Uterus (tissue), 4 donors: ENCODE results near the gene NLN. TPM values are rescaled to one million over a fixed set of nuclear protein-coding genes. Genes with fewer than 3 reads are reported as not detected.

ENCODE experiments used
- DNase-seq, 2 donors: peaks; one replicate each; pipeline ENCODE4 v3.0.0-alpha.2; 2019 to 2020
- H3K27ac ChIP-seq, 2 donors: fragments of 200-600 bp; sonication (generic); 1 replicate in 1 of 2; 2 replicates in 1 of 2; pipeline ENCODE4 v1.5.1; 2016 to 2018
- H3K27me3 ChIP-seq, 2 donors: fragments of 200-600 bp; sonication (generic); one replicate each; pipeline ENCODE4 v1.5.1; 2018 to 2019; ENCODE audit warnings: control low read depth in 1 of 2
- H3K36me3 ChIP-seq, 2 donors: fragments of 200-600 bp; sonication (generic); one replicate each; pipeline ENCODE4 v1.5.1; 2019; ENCODE audit warnings: control low read depth in 1 of 2
- H3K4me1 ChIP-seq, 2 donors: fragments of 200-600 bp; sonication (generic); one replicate each; pipeline ENCODE4 v1.5.1; 2018 to 2019; ENCODE audit warnings: control low read depth in 1 of 2
- H3K4me3 ChIP-seq, 2 donors: fragments of 200-600 bp; sonication (generic); 1 replicate in 1 of 2; 2 replicates in 1 of 2; pipeline ENCODE4 v1.5.1; 2018 to 2019; ENCODE audit warnings: mild to moderate bottlenecking in 1 of 2
- H3K9me3 ChIP-seq, 2 donors: fragments of 200-600 bp; sonication (generic); one replicate each; pipeline ENCODE4 v1.5.1; 2019; ENCODE audit warnings: control low read depth in 1 of 2
- CTCF ChIP-seq, 4 experiments: fragments of 200-600 bp in 2 of 4; fragments of 450-650 bp in 2 of 4; sonication (generic) in 2 of 4; IDR thresholded peaks; one replicate each; pipeline ENCODE4 v1.5.1; 2016 to 2019; ENCODE audit warnings: antibody characterized with exemption in 4 of 4, mild to moderate bottlenecking in 2 of 4, moderate library complexity in 1 of 4
- POLR2A ChIP-seq, 2 donors: fragments of 450-650 bp; IDR thresholded peaks; one replicate each; pipeline ENCODE4 v1.6.1; 2016; ENCODE audit warnings: antibody characterized with exemption in 2 of 2, mild to moderate bottlenecking in 1 of 2, moderate library complexity in 1 of 2
- intact Hi-C: fragments of 100-400 bp; cut with DNase I; formaldehyde crosslinking; loops from one replicate; pipeline ENCODE4 v1.15.1; 2023; ENCODE audit warnings: low total_unique reads
- total RNA-seq, 4 donors: library from RNA; depleted of rRNA in 3 of 4; stranded (reverse); fragments of >200 nt in 3 of 4; gene quantifications; one replicate each; pipeline versions ENCODE4 v1.1.0 to v1.2.4, GENCODE V29; 2014 to 2023
- donor health status: DM: yes; HTN: yes; CAD: no.

NLN gene
- total RNA-seq, 4 donors from 2014 or later: 4.4 to 34.9 (median 9.8) TPM

GRCh38 chr5:65823204-65823603 is 101.2 kb downstream of the NLN start:
- no peak overlapping the region for H3K4me3 ChIP-seq
- TF ChIP-seq CTCF (IDR thresholded peaks at IDR 0.05): no peak
- TF ChIP-seq POLR2A (IDR thresholded peaks at IDR 0.05): no peak
- intact Hi-C loops: no loop called here
- H3K27me3 ChIP-seq: no peaks in the 10 kb centered on the region
- no peak overlapping the region for H3K27ac ChIP-seq
- DNase-seq: no peak
- H3K36me3 ChIP-seq: no peaks in the 10 kb centered on the region
- no peaks in the 10 kb centered on the region for H3K4me1 ChIP-seq
- no peaks in the 10 kb centered on the region for H3K9me3 ChIP-seq

DNA sequence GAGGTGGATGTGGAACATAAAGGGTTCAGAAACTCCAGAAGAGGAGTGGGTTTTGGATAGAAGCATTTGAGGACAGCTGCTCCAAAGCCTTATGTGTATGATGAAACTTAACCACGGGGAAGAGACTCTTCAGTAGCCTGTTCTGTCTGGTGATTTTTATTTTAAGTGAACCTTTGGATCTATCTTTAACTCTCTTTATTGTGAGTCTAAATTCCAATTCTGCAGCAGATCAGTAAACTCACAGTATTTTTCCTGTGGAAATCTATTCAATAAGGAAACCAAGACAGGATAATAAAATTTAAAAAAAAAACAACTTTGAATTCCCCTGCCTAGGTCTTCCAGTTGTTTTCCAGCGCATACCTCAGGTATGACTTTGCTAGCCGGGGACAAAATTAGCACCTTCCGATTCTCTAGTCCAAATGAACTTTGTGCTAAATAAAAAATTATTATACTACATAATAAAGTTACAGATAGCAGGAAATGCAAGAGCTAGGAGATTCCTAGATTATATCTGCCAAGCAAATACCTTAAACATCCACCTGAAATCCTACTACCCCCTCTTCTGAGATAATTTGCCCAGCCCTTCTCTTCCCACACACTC is 101.9 kb downstream of the NLN start:
- intact Hi-C loops: no loop called here
- H3K27me3 ChIP-seq: no peaks in the 10 kb centered on the region
- H3K4me1 ChIP-seq: no peaks in the 10 kb centered on the region
- TF ChIP-seq POLR2A (IDR thresholded peaks at IDR 0.05) (no peak), CTCF (IDR thresholded peaks at IDR 0.05) (no peak)
- H3K9me3 ChIP-seq: no peaks in the 10 kb centered on the region
- no peak overlapping the region for H3K4me3 ChIP-seq
- DNase-seq: no peak
- no peak overlapping the region for H3K27ac ChIP-seq
- no peaks in the 10 kb centered on the region for H3K36me3 ChIP-seq

DNA sequence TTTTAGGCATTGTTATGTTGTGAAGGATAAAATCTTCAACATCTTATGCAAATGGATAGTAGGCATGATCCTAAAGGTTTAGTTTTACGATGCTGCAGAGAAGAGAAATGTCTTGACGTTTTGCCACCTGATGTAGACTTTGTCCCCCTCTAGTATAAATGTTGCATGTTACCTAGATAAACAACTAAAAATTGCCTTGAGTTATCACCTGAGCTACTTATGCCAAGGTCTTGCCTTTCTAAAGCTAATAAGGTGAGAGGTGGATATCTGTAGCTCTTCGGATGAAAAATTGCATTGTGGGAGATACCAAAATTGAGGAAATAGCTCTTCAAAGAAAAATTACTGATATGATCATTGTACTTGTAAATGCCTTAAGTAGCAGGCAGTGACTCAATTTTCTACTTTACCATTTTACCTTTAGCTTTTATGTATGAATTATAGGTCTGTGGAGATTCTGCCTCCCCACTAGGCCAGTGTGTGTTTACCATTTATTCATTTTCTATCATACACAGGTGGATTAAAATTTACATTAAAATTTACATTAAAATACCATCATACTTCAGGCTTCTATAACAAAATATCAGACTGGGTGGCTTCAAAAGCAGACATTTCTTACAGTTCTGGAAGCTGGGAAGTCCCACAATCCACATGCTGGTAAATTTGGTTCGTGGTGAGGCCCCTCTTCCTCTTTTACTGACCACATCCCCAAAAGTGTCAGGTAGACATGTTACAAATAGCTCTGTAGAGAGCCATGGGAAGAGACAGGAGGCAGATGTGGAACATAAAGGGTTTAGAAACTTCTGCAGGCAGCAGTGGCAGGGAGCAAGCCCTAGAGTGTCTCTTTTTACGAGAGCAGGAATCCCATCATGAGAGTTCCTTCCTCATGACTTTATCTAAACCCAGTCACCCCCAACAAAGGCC is 103.7 kb downstream of the NLN start:
- TF ChIP-seq CTCF (IDR thresholded peaks at IDR 0.05) (no peak), POLR2A (IDR thresholded peaks at IDR 0.05) (no peak)
- H3K36me3 ChIP-seq: no peaks in the 10 kb centered on the region

GRCh38 chr5:65828022-65828896 is 106.3 kb downstream of the NLN start:
- H3K4me3 ChIP-seq: no peak overlapping the region

More for the DNA sequence above, 103.7 kb downstream of the NLN start:
- no peaks in the 10 kb centered on the region for H3K4me1 ChIP-seq
- no peaks in the 10 kb centered on the region for H3K27me3 ChIP-seq
- no peaks in the 10 kb centered on the region for H3K9me3 ChIP-seq
- no peak overlapping the region for H3K27ac ChIP-seq
- intact Hi-C loops: no loop called here
- DNase-seq: no peak
- H3K4me3 ChIP-seq: no peak overlapping the region

More at GRCh38 chr5:65828022-65828896, 106.3 kb downstream of the NLN start:
- no peaks in the 10 kb centered on the region for H3K36me3 ChIP-seq
- H3K27ac ChIP-seq: no peak overlapping the region
- intact Hi-C loops: no loop called here
- no peaks in the 10 kb centered on the region for H3K9me3 ChIP-seq
- TF ChIP-seq CTCF (IDR thresholded peaks at IDR 0.05) (no peak), POLR2A (IDR thresholded peaks at IDR 0.05) (no peak)
- no peak for DNase-seq
- no peaks in the 10 kb centered on the region for H3K27me3 ChIP-seq
- no peaks in the 10 kb centered on the region for H3K4me1 ChIP-seq
